ENCODE results near the gene DHX16.
"Not testable (repeated sequence)": the region's sequence is repeated elsewhere in the genome, so short reads cannot be mapped to it uniquely, and the experiment has no call there.

- not testable (repeated sequence) for TF ChIP-seq CTCF (IDR thresholded peaks at IDR 0.05); POLR2AphosphoS5 (IDR thresholded peaks at IDR 0.05; ENCODE audit: insufficient read depth in 1 of 2, low read depth in 1 of 2)
Observed at GRCh38 chr6:30666300-30666699, 6.5 kb downstream of the DHX16 start.

All from vagina (tissue), 2 donors.